HEK293T (cell line): ENCODE measurements around the gene IL6R.

Experiments
- BHLHE40 ChIP-seq: fragments of 450-650 bp; IDR thresholded peaks from 2 replicates; pipeline ENCODE4 v1.6.1; 2016; ENCODE audit warnings: mild to moderate bottlenecking, moderate library complexity, borderline replicate concordance
- CTBP1 ChIP-seq: fragments of 450-650 bp; IDR thresholded peaks from 2 replicates; pipeline ENCODE4 v1.6.1; 2016; ENCODE audit warnings: borderline replicate concordance
- ELF4 ChIP-seq: fragments of 450-650 bp; IDR thresholded peaks from 2 replicates; pipeline ENCODE4 v1.6.1; 2017; ENCODE audit warnings: antibody characterized with exemption
- FOXA1 ChIP-seq: fragments of 450-650 bp; IDR thresholded peaks from 2 replicates; pipeline ENCODE4 v1.6.1; 2016; ENCODE audit warnings: mild to moderate bottlenecking
- FOXK2 ChIP-seq: fragments of 450-650 bp; IDR thresholded peaks from 2 replicates; pipeline ENCODE4 v1.6.1; 2016; ENCODE audit warnings: mild to moderate bottlenecking
- FOXM1 ChIP-seq: fragments of 450-650 bp; IDR thresholded peaks from 2 replicates; pipeline ENCODE4 v1.6.1; 2017; ENCODE audit warnings: mild to moderate bottlenecking, borderline replicate concordance
- HDGF ChIP-seq: fragments of 450-650 bp; IDR thresholded peaks from 2 replicates; pipeline ENCODE4 v1.6.1; 2017; ENCODE audit warnings: antibody characterized with exemption, borderline replicate concordance
- LEF1 ChIP-seq: fragments of 450-650 bp; IDR thresholded peaks from 2 replicates; pipeline ENCODE4 v1.6.1; 2017; ENCODE audit warnings: mild to moderate bottlenecking, borderline replicate concordance
- NFRKB ChIP-seq: fragments of 450-650 bp; IDR thresholded peaks from 2 replicates; pipeline ENCODE4 v1.6.1; 2016; ENCODE audit warnings: mild to moderate bottlenecking, moderate library complexity
- SP1 ChIP-seq: fragments of 450-650 bp; IDR thresholded peaks from 2 replicates; pipeline ENCODE4 v1.6.1; 2017
- SUZ12 ChIP-seq: fragments of 450-650 bp; IDR thresholded peaks from 2 replicates; pipeline ENCODE4 v1.6.1; 2016; ENCODE audit warnings: mild to moderate bottlenecking
- TARDBP ChIP-seq: fragments of 450-650 bp; IDR thresholded peaks from 2 replicates; pipeline ENCODE4 v1.6.1; 2016
- ZNF384 ChIP-seq: fragments of 450-650 bp; IDR thresholded peaks from 2 replicates; pipeline ENCODE4 v1.6.1; 2016

DNA sequence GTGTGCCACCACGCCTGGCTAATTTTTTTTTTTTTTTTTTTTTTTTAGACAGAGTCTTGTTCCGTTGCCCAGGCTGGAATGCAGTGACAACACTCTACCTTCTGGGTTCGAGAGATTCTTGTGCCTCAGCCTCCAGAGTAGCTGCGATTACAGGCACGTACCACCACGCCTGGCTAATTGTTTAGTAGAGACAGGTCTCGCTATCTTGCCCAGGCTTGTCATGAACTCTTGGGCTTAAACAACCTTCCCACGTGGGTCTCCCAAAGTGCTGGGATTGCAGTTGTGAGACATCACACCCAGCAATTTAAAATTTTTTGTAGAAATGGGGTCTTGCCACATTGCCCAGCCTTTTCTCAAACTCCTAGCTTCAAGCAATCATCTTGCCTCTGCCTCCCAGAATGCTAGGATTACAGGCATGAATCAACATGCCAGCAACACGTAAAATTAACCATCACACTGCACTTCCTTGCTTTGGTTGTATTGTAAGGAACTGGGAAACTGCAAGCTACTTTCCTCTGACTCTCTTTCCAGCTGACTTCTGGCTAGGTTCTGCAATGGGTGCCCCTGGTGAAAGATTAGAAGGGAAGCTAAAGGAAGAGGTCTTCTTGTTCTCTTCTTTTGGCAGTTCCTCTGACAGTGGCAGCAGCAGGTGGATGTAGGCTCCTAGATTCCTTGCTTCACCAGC lies 13.9 kb upstream of the IL6R start:
- no peak for TF ChIP-seq FOXK2
- TF ChIP-seq ELF4 = no peak
- TF ChIP-seq SUZ12 = no peak
- no peak for TF ChIP-seq TARDBP
- TF ChIP-seq ZNF384 = no peak
- no peak for TF ChIP-seq LEF1
- no peak for TF ChIP-seq HDGF
- no peak for TF ChIP-seq FOXM1
- TF ChIP-seq BHLHE40 = no peak
- TF ChIP-seq NFRKB = no peak
- TF ChIP-seq SP1 = no peak
- no peak for TF ChIP-seq CTBP1
- TF ChIP-seq FOXA1 = no peak
